ENCODE measurements around the gene HSDL1.

The HSDL1 gene

DNA sequence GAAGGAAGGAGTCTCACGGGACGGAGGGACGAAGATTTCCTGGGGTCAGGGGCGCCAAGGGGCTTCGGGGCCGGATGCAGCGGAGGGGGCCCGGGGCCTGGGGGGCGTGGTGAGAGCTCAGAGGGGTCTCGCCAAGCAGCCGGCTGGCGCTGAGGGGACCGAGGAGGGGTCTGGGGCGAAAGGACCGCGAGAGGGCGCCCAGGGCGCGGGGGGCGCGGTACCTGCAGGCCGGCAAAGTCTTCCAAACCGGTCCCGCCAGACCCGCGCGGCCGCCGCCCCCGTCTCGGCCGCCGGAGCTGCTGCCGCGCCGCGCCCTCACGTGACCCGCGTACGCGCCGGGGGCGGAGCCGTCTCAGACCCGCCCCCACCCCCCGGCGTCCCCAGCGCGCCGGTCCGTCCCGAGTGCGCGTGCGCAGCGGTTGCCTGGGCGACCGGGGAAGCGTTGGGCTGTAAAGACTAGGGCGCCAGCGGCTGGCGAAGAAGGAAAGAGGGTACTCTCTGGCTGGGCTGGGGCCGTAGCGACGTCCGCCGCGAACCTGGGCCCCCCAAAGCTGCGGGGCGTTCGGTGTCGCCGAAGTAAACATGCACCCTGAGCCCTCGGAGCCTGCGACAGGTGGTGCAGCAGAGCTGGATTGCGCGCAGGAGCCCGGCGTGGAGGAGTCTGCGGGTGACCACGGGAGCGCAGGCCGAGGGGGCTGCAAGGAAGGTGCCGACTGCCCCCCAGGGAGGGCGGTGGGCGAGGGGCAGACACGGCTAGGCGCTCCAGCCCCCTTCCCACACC lies at the start of gene HSDL1, which contains the start of gene DNAAF1:
Gene HSDL1 (minus strand): TSS at position 319 of the 781 bp plus-strand sequence. CDS start 13,856 bp downstream, outside the sequence.
Gene DNAAF1 (plus strand): TSS at position 450 of the 781 bp plus-strand sequence. CDS start 133 bp downstream, at position 583.
- peak; percentile 93 for DNase-seq

GRCh38 chr16:84194018-84194417 lies 49.0 kb upstream of the HSDL1 start:
- DNase-seq = no peak

DNA sequence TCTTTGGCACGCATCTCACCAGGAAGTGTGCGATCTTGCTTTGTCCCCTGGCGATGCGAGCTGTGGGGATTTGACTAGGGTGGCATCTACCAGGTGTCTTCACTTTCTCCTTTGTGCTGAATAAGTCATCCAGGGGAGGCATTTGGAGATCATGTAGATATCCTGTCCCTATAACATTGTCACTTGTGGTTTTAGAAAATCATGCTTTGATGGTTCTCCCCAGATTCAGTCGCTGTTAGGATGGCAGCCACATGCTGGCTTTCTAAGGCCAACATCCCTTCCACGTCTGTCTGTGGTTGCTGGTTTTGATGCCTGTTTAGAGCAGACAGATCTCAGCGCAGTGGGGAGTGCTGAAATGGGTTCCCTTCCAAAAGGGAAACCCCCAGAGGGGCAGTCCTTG lies 48.5 kb upstream of the HSDL1 start:
- DNase-seq = no peak

DNA sequence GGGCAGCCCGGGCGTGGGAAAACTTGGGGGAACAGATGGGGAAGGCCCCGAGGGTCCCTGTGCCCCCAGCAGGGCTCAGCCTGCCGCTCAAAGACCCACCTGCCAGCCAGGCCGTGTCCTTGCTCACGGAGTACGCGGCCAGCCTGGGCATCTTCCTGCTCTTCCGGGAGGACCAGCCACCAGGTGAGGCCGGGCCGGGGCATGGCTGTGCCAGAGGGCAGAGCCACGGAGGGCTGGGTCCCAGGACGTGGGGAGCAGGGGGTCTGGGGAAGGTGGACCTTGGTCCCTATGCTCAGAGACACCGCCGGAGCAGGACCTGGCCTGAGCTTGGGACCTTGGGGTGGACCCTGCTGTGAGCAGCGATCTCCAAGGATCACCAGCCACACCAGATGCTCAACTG lies 46.5 kb upstream of the HSDL1 start:
- DNase-seq = no peak

DNA sequence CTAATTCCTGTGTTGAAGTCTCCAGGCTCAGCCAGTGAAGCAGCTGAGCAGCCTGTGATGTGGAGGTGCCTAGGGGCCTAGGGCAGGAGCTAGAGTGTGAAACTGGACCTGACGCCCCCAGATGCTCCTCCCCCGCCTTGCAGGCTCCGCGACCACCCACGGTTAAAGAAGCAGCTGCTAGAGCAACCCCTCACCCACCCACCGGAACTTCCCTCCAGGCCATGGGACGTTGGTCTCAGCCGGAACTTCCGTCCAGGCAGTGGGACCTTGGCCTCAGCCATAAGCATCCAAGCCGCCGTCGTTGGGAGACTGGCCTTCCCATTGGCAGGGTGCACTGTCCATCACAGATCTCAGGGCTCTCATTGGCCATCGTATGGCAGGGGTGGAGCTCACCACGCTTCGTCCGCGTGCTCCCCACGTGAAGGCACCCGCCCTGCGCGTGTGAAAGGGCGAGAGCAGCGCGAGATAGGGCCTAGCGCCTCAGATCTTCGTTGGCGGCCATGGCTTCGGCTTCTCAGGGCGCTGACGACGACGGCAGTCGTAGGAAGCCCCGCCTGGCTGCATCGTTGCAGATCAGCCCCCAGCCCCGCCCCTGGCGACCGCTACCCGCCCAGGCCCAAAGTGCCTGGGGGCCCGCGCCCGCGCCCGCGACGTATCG lies 45.9 kb upstream of the HSDL1 start, which contains the start of gene ADAD2:
Gene ADAD2 (plus strand): TSS at position 427 of the 658 bp plus-strand sequence. CDS start 74 bp downstream, at position 501.
- DNase-seq = peak; percentile 12

GRCh38 chr16:84186685-84187437 lies 41.9 kb upstream of the HSDL1 start, which contains the start of gene TAF1C:
TSS of gene TAF1C (minus strand) at chr16:84187057. CDS start at chr16:84184988, 2,069 bp downstream.
- peak; percentile 95 for DNase-seq

- DNase-seq = no peak
Measured at GRCh38 chr16:84184775-84185174, 39.8 kb upstream of the HSDL1 start.

DNA sequence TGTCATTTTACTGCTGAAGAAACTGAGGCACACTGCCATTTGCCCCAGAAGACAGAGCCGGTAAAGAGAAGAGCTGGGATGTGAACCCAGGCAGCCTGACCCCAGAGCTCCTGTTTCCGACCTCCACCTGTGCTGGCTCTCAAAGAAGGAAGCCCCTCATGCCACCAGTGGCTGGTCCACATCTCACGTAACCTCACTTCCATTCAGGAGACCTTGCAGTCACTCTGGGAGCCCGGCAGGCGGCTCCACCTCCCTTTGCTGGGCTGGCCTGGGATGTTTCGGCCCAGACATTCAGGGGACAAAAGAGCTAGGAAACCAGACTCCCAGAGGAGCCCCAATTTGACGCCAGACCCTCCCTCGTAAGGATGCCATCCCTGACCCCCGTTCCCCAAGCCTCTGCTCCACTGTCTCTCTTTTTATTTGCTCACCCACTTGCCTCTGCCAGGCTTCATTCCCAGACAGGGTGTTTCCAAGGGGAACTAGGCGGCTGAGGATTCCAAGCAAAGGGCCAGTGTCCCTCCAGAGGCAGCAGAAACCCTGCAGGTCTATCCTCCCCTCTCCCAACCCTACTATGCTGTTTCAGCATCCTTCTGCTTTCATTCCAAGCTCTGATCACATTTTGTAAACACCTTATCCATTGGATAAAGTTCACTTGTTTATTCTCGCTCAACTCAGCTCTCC lies 39.1 kb upstream of the HSDL1 start:
- DNase-seq = peak; percentile 10

DNA sequence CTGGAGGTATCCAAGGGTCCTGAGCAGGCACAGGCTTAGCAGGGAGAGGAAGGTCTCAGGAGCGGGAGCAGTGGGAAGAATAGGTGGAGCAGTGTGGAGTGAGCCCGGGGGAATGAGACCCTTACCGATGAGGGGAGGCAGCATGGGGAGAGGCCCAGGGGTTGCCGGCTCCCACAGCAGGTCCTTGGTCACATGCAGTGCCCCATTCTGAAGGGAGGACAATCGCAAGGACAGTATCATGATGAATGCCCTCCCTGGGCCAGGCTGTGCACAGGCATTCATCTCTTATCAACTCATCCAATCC lies 38.5 kb upstream of the HSDL1 start:
- no peak for DNase-seq

- no peak for DNase-seq
Measured at GRCh38 chr16:84182680-84183571, 37.9 kb upstream of the HSDL1 start.

- no peak for DNase-seq
Measured at GRCh38 chr16:84182104-84182503, 37.1 kb upstream of the HSDL1 start.

- no peak for DNase-seq
Measured at GRCh38 chr16:84181144-84181915, 36.4 kb upstream of the HSDL1 start.

DNA sequence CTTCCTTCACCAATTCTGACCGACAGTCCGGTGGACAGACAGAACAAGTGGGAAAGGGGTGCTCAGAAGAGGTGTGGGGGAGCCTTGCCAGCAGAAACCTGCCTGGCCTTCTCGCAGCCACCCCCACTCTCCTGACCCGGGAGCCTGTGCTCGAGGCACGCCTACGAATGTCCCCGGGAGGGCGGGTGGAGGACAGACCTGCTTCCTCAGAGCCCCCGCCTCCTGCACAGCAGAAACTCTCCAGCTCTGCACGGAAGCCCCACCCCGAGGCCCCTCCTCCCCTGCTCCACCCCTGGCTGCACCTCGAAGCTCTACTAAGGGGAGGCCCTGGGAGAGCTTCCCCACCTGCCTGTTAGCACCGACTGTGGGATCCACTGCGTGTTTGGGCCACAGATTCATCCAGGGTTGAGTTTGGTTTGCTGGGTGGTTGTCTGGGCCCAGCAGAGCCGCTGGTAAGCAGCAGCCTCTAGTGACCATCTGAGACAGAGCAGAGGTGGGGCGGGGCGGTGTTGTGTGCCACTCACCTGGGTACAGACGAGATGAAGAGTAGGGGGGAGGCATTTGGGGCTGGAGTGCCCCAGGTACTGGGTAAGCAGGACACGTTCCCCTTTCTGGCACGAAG lies 35.7 kb upstream of the HSDL1 start:
- peak; percentile 24 for DNase-seq

GRCh38 chr16:84179612-84180320 lies 34.8 kb upstream of the HSDL1 start:
- no peak for DNase-seq

- DNase-seq = no peak
Measured at GRCh38 chr16:84178892-84179611, 34.1 kb upstream of the HSDL1 start.

GRCh38 chr16:84178146-84178765 lies 33.3 kb upstream of the HSDL1 start:
- no peak for DNase-seq

GRCh38 chr16:84177741-84178073 lies 32.7 kb upstream of the HSDL1 start:
- no peak for DNase-seq

- DNase-seq = no peak
Measured at GRCh38 chr16:84176192-84177053, 31.4 kb upstream of the HSDL1 start.
